MV-4-11 (cell line): ENCODE measurements around the gene ASS1.
A peak's percentile ranks its signal among the peaks of the same experiment; 100 is the strongest.

Experiments used
- DNase-seq: peaks from one replicate; lab custom pipeline; 2025; lab: John Stamatoyannopoulos, UW

ASS1 gene

GRCh38 chr9:130532426-130533080, 87.8 kb downstream of the ASS1 start:
- DNase-seq = no peak

- DNase-seq = no peak
Observed at GRCh38 chr9:130535818-130536521, 91.2 kb downstream of the ASS1 start.

- DNase-seq = no peak
Observed at GRCh38 chr9:130536701-130537107, 91.9 kb downstream of the ASS1 start.

- DNase-seq = peak; percentile 65
Observed at GRCh38 chr9:130537346-130538050, 92.7 kb downstream of the ASS1 start.

- DNase-seq = peak; percentile 42
Observed at GRCh38 chr9:130539420-130540223, 94.9 kb downstream of the ASS1 start.

GRCh38 chr9:130541533-130541932, 96.8 kb downstream of the ASS1 start:
- no peak for DNase-seq

- no peak for DNase-seq
Observed at GRCh38 chr9:130542038-130542437, 97.3 kb downstream of the ASS1 start.

- DNase-seq = peak; percentile 30
Observed at GRCh38 chr9:130542457-130543228, 97.9 kb downstream of the ASS1 start.

- DNase-seq = peak; percentile 51
Observed at GRCh38 chr9:130543368-130543767, 98.6 kb downstream of the ASS1 start.

GRCh38 chr9:130543859-130544258, 99.1 kb downstream of the ASS1 start:
- DNase-seq = peak; percentile 72

GRCh38 chr9:130544364-130544763, 99.6 kb downstream of the ASS1 start:
- DNase-seq = no peak

GRCh38 chr9:130548103-130548502, 103.3 kb downstream of the ASS1 start:
- DNase-seq = no peak

- DNase-seq = no peak
Observed at GRCh38 chr9:130549093-130549735, 104.5 kb downstream of the ASS1 start.
